OCI-LY7 (cell line): ENCODE measurements around the gene SOX5. TPM values are rescaled to one million over a fixed set of nuclear protein-coding genes. Genes with fewer than 3 reads are reported as not detected.

Experiments
- BruUV-seq: library from RNA; stranded (reverse); fragments of 400-500 nt; replicated peaks from 2 replicates; lab custom pipeline; 2021; lab: Mats Ljungman, UMichigan
- CTCF ChIA-PET: fragments of 300-600 bp; sonication (Branson Sonifier 250); formaldehyde crosslinking; loops from one replicate; lab custom pipeline; 2022; ENCODE audit warnings: antibody characterized with exemption; ENCODE audit not compliant: unreplicated experiment; lab: Charles Lee
- POLR2A ChIA-PET: fragments of 300-600 bp; sonication (Branson Sonifier 250); formaldehyde crosslinking; loops from one replicate; lab custom pipeline; 2022; ENCODE audit warnings: antibody characterized with exemption; lab: Charles Lee
- DNase-seq: peaks from one replicate; pipeline ENCODE4 v3.0.0-alpha.2; 2015; ENCODE audit warnings: low spot score
- H2AFZ ChIP-seq: fragments of 200-600 bp; sonication (generic), shearing (Covaris generic); 2 replicates; pipeline ENCODE4 v1.6.1; 2014; ENCODE audit warnings: mild to moderate bottlenecking, antibody characterized with exemption, low read length, moderate library complexity
- H3K27ac ChIP-seq: fragments of 200-600 bp; sonication (generic); 2 replicates; pipeline ENCODE4 v1.5.1; 2014; ENCODE audit warnings: mixed run types, low read depth, mild to moderate bottlenecking, moderate library complexity, low read length, inconsistent platforms; ENCODE audit not compliant: poor library complexity, severe bottlenecking
- H3K36me3 ChIP-seq: fragments of 200-600 bp; sonication (generic); 2 replicates; pipeline ENCODE4 v1.6.1; 2014; ENCODE audit warnings: mild to moderate bottlenecking, antibody characterized with exemption, low read length, moderate library complexity, mixed read lengths; ENCODE audit not compliant: insufficient read depth
- H3K4me1 ChIP-seq: fragments of 200-600 bp; sonication (generic); 2 replicates; pipeline ENCODE4 v1.5.1; 2014; ENCODE audit warnings: mild to moderate bottlenecking, low read length; ENCODE audit not compliant: insufficient read depth, poor library complexity, severe bottlenecking
- H3K4me2 ChIP-seq: fragments of 200-600 bp; sonication (generic); 2 replicates; pipeline ENCODE4 v1.6.1; 2014; ENCODE audit warnings: mild to moderate bottlenecking, low read length
- H3K4me3 ChIP-seq: fragments of 200-600 bp; sonication (generic); 2 replicates; pipeline ENCODE4 v1.5.1; 2014; ENCODE audit warnings: mild to moderate bottlenecking, low read depth, low read length; ENCODE audit not compliant: poor library complexity, severe bottlenecking
- H3K79me2 ChIP-seq: fragments of 200-600 bp; sonication (generic); 2 replicates; pipeline ENCODE4 v1.6.1; 2016; ENCODE audit warnings: low read depth, mild to moderate bottlenecking, low read length, moderate library complexity, mixed read lengths; ENCODE audit not compliant: insufficient read depth
- H3K9me2 ChIP-seq: fragments of 200-600 bp; sonication (generic); 2 replicates; pipeline ENCODE4 v1.6.1; 2016; ENCODE audit warnings: mild to moderate bottlenecking, low read length, mixed read lengths; ENCODE audit not compliant: insufficient read depth
- H3K9me3 ChIP-seq: fragments of 200-600 bp; sonication (generic); 2 replicates; pipeline ENCODE4 v1.6.1; 2014; ENCODE audit warnings: mild to moderate bottlenecking, mixed run types, low read length, mixed read lengths
- H4K20me1 ChIP-seq: fragments of 200-600 bp; sonication (generic); 2 replicates; pipeline ENCODE4 v1.6.1; 2014; ENCODE audit warnings: mild to moderate bottlenecking, antibody characterized with exemption, low read length, moderate library complexity, mixed read lengths; ENCODE audit not compliant: insufficient read depth
- CTCF ChIP-seq: fragments of 200-600 bp; sonication (generic); conservative IDR thresholded peaks from 2 replicates; pipeline ENCODE4 v1.5.1; 2014; ENCODE audit warnings: mild to moderate bottlenecking, antibody characterized with exemption, low read length, moderate library complexity, mixed read lengths
- EZH2phosphoT487 ChIP-seq: fragments of 200-600 bp; sonication (generic); IDR thresholded peaks from 2 replicates; pipeline ENCODE4 v1.6.1; 2018; ENCODE audit warnings: low read depth, borderline replicate concordance, mild to moderate bottlenecking, mixed run types, antibody characterized with exemption, low read length, moderate library complexity, mixed read lengths
- intact Hi-C: fragments of 100-400 bp; cut with micrococcal nuclease; formaldehyde crosslinking; loops from one replicate; pipeline ENCODE4 v1.10.0; 2022; ENCODE audit not compliant: unreplicated experiment
- total RNA-seq, 2 experiments: library from RNA; depleted of rRNA in 1 of 2; stranded (reverse); fragments of >200 nt in 1 of 2; shearing (Covaris generic) in 1 of 2; gene quantifications; 2 replicates each; pipeline ENCODE4 v1.2.3, GENCODE V29; 2014 to 2022

Gene SOX5
- total RNA-seq, 2 experiments from 2014 or later = 0.16 TPM; not detected in 1

- no peaks in the 10 kb centered on the region for H3K4me1 ChIP-seq
- no peak overlapping the region for H3K4me3 ChIP-seq
- H2AFZ ChIP-seq = no peak overlapping the region
- no TSS peak for BruUV-seq
- ChIA-PET POLR2A (no interaction called here), CTCF (no interaction called here)
- H3K27ac ChIP-seq = no peak overlapping the region
- no peaks in the 10 kb centered on the region for H3K79me2 ChIP-seq
- no peak for TF ChIP-seq CTCF
- H3K36me3 ChIP-seq = no peaks in the 10 kb centered on the region
- H3K4me2 ChIP-seq = no peak overlapping the region
- DNase-seq = no peak
- intact Hi-C loops = no loop called here
- no peaks in the 10 kb centered on the region for H3K9me2 ChIP-seq
- H4K20me1 ChIP-seq = peaks cover 3% of the 10 kb centered on the region; the same call in 1 of the 2 replicates
- H3K9me3 ChIP-seq = no peaks in the 10 kb centered on the region
Measured at GRCh38 chr12:23944067-23944466, 5.4 kb downstream of the SOX5 start.

GRCh38 chr12:23942841-23943240 is 6.6 kb downstream of the SOX5 start:
- H3K36me3 ChIP-seq = no peaks in the 10 kb centered on the region
- no peak overlapping the region for H3K4me3 ChIP-seq
- no peak overlapping the region for H2AFZ ChIP-seq

GRCh38 chr12:23941780-23942179 is 7.7 kb downstream of the SOX5 start:
- POLR2A ChIA-PET = interaction anchor here (0.8 kb wide), 1 partner anchor 485 kb away, joined by 3 read pairs; no protein-coding TSS in a partner anchor
- Histone ChIP-seq H3K4me2 (no peak overlapping the region), H4K20me1 (peaks cover 3% of the 10 kb centered on the region; the same call in 1 of the 2 replicates), H3K36me3 (no peaks in the 10 kb centered on the region), H3K4me3 (no peak overlapping the region), H3K27ac (no peak overlapping the region), H3K79me2 (no peaks in the 10 kb centered on the region), H3K9me3 (no peaks in the 10 kb centered on the region), H2AFZ (no peak overlapping the region), H3K9me2 (no peaks in the 10 kb centered on the region), H3K4me1 (no peaks in the 10 kb centered on the region)
- no peak for TF ChIP-seq CTCF
- TF ChIP-seq EZH2phosphoT487 = no peak
- CTCF ChIA-PET = no interaction called here
- no peak for DNase-seq
- BruUV-seq = no TSS peak
- intact Hi-C loops = no loop called here

More at GRCh38 chr12:23942841-23943240, 6.6 kb downstream of the SOX5 start:
- intact Hi-C loops = no loop called here
- no peaks in the 10 kb centered on the region for H3K4me1 ChIP-seq
- H3K4me2 ChIP-seq = no peak overlapping the region
- no peak overlapping the region for H3K27ac ChIP-seq
- CTCF ChIA-PET = no interaction called here
- no peaks in the 10 kb centered on the region for H3K9me2 ChIP-seq
- DNase-seq = no peak
- no peaks in the 10 kb centered on the region for H3K79me2 ChIP-seq
- BruUV-seq = no TSS peak
- no peaks in the 10 kb centered on the region for H3K9me3 ChIP-seq
- peaks cover 3% of the 10 kb centered on the region; the same call in 1 of the 2 replicates for H4K20me1 ChIP-seq
- POLR2A ChIA-PET = no interaction called here
- TF ChIP-seq CTCF (no peak), EZH2phosphoT487 (no peak)
